CD4-positive, alpha-beta T cell treated with Interleukin-2 at 100 ng/mL for 4 hours (primary cell): ENCODE results near the gene NR3C2.
"Not testable (repeated sequence)": the region's sequence is repeated elsewhere in the genome, so short reads cannot be mapped to it uniquely, and the experiment has no call there.

ENCODE experiments used
- DNase-seq: peaks from one replicate; pipeline ENCODE4 v3.0.0-alpha.2; 2020; ENCODE audit warnings: low spot score

Gene NR3C2

DNA sequence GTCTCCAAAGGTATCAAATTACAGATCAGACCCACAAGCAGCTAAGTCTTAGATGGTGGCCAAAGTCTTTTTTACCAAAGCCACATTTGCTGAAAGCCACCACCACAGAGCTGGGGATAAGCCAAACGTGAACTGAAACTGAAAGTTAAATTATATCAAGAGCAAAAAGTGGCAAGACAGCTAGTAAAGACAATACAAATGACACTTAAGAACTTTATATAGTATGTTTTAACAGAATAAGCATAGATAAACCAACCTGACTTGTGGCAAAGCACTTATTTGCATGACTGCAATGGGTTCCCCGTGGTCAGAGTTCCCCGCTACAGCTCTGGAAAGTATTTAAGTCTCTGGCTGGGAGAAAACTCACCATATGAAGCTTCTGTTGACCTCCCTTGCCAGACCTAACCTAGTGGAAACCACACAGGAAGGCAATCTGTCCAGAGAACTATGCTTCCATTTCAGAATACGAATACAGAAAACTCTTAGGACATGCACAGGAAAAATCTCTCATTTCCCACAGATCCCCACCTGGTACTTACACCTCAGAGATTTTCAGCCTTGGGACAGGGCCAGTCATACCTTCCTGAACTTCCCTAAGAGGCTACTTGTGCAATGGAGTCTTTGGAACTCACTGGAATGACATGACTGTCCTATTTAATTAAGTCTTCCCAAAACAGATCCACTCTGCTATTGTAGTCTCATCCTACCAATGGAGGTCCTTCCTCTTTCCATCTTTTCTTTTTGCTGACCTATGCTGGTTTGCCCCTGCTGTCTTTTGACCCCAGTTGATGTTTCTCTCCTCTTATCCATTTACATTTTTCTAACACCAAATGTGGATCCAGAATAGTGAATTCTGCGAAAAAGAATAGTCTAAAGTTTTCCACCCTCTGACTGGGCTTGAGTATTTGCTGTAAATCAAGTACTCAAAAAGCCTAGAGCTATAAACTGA lies 225.1 kb downstream of the NR3C2 start:
- DNase-seq, result peak; percentile 42

DNA sequence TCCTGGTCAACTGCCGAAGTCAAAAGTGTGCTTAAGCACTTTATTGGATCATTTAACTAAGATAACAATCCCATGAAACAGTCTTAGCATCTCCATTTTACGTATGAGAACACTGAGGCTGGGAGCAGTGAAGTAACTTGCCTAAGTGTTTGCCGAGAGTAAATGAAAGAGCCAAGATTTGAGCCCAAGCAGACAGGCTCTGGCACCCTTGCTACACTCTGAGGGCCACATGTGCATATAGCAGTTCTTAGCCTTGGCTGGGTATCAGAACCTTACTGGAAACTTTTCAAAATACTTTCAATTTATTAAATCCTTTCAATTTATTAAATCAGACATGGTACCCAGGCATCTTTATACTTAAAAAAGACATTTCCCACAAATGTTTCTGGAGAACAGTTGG lies 225.9 kb downstream of the NR3C2 start:
- DNase-seq, result no peak

DNA sequence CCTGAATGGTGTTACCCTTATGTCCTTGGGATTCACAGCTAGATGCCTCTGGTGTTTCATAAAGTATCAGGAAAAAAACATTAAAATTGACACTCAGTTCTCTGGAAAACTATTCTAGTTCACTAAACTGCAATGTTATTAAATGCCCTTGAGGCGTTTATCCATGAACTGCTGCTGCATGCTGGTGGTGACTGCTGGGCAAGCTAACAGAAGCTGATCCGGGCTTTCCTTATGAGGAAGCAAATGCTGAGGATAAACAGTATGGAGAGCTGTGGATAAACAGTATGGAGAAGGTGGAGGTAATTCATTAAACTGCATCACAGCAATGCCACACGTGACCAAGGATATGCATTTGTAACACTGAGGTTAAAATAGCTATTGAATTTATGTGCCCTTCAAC lies 227.0 kb downstream of the NR3C2 start:
- no peak for DNase-seq

DNA sequence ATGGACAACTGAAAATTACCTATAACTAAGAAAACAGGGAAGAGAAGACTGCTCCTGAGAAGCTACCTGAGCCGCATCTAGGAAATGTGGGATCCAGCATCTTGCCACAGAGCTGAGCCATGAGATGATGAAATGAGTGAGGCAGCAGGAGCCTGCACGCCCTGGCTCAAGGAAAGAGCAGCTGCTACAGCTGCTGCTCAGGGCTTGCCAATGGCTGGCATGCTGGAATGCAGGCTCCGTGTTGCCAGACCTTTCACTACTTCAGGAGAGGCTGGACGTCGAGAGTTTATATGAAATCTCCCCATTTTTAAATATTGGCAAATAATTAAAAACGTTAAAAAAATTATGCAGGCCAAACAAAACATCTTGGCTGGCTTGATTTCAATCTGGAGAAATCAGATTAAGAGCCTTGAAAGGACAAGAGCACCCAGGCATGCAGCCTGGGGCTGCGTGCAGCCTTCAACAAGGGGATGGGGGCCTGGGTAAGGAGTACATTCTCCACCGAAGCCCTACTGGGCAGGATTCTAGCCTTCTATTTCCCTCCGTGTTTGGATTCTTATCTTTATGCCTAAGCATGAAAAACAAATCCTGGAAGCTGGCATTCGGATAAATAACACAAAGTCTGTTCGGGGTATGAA lies 227.6 kb downstream of the NR3C2 start:
- DNase-seq, result no peak

DNA sequence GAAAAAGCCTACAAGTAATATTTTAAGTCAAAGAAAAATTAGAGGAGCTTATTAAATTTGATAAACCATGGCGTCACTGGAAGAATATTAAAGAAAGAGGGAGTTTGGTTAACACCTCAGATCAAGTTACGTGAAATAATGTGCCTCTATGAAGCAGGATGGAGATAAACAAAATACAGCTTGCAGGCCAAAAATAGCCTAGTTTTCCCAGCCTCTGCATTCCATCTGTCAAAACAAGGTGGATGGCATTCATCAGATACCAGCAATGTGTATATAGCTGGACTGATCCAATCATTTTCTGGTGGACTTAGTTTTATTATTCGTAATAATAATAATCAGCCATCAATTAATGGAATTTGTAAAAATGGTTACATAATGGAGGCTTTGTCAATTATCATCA lies 230.7 kb downstream of the NR3C2 start:
- no peak for DNase-seq

DNA sequence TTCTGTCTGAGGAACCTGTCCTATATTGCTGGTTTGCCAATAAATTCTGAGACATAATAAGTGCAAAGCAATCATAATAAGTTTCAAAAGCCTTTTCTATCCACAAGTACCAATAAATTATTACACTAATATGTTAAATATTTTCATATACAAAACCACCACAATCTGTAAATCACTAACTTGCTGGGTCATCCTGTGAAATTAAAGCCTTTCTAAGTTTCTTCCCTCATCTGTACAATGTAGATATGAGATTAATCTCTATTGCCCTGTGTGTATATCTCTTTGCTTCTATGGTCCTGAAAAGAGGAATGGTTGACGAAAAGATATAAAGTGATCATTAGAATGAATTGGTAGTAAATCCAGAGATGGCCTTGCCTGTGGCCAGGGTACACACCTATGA lies 231.6 kb downstream of the NR3C2 start:
- no peak for DNase-seq

DNA sequence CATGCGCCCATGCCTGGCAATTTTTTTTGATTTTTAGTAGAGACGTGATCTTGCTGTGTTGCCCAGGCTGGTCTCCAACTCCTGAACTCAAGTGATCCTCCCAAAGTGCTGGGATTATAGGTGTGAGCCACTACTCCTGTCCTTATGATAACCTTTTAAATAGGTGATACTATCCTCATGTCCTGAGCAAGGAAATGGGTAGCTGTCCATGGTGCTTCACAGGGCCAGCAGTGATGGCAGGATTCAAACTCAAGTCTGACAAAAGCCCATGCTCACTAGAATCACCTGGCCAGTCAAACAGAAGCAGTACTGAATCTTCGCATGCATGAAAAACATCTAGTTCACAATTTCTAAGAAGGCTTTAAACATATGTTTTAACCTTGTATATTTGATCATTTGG lies 235.1 kb downstream of the NR3C2 start:
- DNase-seq, result no peak

DNA sequence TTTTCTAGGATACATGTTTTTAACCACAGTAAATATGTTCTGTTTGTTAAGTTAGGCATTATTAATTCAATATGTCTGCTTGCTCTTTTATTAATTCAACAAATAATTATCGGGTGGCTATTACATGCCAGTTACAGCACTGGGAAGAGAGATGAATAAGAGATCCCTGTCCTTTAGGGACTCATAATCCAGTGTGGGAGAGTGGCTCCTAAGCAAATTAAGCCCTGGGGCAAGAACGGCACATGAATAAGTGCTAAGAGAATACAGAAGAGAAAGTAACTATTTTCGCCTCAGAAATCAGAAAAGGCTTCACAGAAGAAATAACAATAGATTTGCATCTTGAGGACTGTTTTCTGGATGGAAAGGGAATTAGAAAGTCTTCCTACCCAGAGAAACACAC lies 236.7 kb downstream of the NR3C2 start:
- DNase-seq, result no peak

DNA sequence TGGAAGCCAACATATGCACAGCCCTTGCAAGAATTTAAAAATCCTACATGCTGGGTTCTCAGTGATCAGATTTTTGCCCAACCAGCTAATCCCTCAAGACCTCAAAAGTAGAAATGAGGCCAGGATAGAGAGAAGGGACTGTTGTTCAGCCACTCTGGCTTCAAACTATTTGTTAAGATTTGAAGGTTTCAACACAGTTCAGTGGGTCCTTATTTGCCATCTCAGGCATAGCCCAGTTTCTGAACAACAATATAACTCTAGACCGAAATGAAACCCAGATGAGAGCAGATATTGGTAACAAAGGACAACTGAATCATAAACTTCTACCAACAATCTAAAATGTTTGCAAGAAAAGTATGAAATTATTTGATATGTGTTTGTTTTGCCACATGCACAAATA lies 237.3 kb downstream of the NR3C2 start:
- DNase-seq, result no peak

DNA sequence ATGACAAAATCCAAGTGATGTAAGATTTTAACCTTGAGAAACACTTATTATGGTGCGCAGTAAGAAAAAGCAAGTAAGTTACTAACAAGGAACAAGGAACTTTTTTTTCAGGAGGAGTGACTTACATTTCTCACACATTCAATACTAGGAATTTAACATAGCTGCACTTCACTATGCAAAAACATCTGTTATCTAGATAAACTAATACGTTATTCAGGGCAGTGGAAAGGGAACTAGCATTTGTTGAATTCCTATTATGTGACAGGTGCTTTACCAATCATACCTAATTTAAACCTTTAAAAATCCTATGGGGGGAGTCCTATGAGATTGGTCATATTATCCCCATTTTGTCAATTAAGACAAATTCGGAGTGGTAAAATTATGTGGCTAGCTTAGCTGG lies 238.0 kb downstream of the NR3C2 start:
- DNase-seq, result no peak

DNA sequence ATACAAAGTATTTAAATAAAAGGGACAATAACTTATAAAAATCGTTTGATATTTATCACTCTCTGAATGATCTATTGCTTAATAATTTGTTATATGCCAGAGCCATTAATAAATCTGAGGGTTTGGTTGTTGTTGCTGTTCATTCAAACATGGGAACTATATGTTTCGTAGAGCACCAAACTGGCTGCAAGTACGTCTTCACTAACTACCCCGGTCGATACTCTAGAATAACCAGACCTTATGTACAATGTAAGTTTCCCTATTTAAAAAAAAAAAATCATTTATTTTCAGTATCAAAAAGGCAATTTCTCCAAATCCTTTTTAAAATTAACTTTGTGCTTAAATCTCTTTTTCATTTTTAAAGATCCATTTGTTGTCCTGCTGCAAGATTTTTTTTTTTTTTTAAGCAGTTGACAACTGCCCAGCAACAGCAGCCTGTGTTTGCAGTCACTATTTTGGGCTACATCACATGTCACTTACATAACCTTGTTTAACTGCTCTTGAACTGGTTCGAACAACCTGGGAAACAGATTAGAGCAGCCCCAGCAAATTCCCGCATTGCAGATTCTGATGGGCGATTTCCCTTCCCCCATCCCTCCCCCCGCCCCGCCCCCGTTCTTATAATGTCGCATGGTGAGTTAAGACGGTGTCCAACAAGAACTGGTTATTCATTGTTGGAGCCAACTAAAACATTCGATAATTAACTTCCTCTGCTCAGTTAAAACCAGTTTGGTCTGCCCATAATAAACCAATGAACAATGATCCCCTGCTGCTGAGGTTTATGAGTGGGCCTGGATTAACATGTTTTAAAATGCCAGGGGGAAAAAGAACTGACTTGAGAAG lies 238.9 kb downstream of the NR3C2 start:
- DNase-seq, result no peak

DNA sequence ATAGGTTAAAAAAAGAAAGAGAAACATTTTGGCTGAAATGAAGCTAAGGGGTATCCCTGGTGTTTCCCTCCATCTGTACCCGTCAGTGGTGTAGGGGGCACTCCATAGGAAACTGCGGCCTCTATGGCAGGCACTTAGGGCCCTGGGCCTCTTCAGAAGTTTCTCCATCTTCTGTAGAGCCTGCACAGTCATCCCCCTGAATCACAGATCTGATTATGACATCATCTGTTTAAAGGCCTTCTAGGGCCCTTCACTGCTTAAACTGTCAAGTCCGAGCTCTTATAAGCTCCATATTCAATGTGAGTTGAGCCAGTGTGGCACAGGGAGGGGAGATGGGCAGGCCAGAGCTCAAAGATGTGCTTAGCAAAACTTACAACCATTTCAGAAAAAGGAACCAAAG lies 241.3 kb downstream of the NR3C2 start:
- DNase-seq, result no peak

DNA sequence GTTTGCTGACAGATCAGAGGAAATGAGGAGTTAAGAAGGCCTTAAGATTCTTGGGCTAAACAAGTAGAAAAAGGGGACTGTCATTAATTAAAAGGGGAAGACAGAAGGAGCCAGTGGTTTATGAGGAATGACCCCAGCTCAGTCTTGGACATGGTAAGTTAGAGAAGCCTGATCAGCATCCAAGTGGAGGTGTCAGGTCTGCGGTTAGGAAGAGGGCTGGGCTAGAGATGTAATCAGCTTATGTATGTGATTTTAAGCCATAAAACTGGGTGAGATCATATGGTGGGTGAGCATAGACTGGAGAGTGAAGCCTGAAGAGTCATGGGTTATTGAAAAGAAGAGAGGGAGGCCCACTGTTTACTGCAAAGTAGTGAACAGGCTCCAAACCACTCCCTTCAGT lies 246.1 kb downstream of the NR3C2 start:
- no peak for DNase-seq

DNA sequence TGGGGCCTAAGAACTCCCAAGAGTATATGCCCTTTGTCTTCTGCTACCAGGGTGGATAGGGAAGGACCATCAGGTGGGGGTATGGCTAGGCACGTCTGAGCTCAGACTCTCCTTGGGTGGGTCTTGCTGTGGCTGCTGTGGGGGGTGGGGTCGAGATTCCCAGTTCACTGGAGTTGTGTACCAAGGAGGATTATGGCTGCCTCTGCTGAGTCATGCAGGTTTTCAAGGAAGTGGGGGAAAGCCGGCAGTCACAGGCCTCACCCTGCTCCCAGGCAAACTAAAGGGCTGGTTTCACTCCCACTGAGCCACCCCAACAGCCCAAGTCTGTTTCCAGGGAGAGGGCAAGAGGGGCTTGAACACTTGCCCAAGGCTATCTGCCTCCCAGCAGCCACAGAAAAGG lies 249.7 kb downstream of the NR3C2 start:
- DNase-seq, result no peak

DNA sequence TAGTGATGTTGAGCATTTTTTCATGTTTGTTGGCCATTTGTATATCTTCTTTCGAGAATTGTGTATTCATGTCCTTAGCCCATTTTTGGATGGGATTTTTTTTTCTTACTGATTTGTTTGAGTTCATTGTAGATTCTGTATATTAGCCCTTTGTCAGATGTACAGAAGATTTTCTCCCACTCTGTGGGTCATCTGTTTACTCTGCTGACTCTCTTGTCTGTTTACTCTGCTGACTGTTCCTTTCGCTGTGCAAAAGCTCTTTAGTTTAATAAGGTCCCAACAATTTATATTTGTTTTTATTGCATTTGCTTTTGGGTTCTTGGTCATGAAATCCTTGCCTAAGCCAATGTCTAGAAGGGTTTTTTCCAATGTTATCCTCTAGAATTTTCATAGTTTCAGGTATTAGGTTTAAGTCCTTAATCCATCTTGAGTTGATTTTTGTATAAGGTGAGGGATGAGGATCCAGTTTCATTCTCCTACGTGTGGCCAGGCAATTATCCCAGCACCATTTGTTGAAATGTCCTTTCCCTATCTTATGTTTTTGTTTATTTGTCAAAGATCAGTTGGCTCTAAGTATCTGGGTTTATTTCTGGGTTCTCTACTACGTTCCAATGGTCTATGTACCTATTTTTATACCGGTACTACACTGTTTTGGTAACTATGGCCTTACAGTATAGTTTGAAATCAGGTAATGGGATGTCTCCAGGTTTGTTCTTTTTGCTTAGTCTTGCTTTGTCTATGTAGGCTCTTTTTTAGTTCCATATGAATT lies 254.6 kb downstream of the NR3C2 start:
- DNase-seq, result not testable (repeated sequence)

DNA sequence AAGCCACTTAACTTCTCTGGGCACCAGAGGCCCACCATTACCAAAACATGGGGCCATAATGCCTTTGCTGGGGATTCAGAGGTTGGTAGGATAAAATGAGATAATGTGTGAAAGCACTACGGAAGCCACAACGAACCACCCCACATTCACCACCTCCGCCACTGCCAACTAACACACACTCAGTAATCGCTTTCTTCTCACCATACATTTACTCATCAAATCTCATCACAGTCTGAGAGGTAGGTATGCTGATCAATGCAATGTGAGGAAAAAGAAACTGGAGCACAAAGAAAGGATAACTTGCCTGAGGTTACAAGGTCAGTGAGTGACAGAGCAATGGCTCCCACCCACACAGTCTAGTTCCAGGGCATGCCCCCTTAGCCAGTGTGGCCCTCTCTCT lies 257.3 kb downstream of the NR3C2 start:
- DNase-seq, result no peak

DNA sequence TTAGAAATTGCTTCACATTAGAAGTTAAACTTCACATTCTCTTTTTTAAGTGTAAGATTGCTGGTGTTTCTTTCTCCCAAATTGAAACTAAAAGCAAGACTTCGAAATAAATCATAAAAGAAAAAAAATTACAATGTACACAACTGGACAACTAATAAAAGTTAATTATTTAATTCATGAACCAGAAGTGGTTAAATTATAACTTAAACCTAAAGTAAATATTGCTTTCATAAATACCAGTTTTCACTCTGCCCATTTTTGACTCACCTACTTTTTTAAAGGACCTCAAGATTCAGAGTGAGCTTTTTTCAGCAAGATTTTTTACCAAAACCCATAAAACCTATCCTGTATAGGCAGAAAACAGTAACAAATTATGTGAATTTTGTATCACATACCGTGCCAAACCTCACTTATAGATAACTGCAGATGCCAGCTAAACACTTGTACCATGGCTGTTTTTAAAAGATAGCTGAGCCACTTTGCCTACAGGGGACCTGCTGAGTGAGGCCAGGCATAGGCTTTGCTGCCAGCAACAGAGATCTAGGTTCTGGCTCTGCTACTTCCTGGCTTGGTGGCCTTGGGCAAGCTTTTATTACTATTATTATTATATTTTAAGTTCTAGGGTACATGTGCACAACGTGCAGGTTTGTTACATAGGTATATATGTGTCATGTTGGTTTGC lies 259.8 kb downstream of the NR3C2 start:
- no peak for DNase-seq

DNA sequence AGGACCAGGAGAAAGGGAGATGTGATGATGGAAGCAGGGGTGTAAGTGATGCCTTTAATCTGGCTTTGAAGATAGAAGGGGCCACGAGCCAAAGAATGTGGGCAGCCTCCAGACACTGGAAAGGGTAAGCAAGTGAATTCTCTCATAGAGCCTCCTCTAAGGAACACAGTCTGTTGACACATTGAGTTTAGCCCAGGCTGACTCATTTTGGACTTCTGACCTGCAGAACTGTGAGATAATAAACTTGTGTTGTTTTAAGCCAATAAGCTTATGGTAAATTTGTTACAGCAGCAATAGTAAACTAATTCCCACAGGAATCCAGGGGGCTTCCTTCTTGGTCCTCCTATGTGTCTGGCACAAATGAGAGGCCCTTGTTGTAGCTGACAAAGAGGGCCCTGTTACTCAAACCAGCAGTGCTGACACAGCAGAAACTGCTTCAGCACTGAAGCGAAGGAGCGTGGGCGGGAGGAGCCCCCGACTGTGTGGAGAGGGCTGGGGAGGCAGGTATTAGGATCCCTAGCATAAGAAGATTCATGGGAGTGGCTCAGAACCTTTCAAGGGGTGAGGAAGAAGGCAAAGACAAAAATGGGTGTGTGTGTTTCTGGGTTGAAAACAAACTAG lies 268.7 kb downstream of the NR3C2 start:
- no peak for DNase-seq

DNA sequence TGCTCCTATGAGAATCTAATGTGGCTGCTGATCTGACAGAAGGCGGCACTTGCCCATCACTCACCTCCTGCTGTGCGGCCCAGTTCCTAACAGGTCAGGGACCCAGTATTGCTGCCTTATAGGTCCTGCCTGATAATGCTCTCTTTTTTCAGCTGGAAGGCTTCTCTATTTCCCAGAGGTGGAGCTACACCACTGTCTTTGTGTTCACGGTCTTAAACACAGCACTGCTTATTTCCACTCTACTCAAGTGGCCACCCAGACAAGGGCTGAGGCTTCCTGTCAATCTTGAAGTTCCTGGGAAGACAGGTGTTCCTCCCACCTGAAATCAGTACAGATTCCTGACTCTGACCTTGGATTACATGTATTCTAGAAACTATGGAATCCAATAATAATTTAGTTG lies 270.6 kb downstream of the NR3C2 start:
- DNase-seq, result no peak

DNA sequence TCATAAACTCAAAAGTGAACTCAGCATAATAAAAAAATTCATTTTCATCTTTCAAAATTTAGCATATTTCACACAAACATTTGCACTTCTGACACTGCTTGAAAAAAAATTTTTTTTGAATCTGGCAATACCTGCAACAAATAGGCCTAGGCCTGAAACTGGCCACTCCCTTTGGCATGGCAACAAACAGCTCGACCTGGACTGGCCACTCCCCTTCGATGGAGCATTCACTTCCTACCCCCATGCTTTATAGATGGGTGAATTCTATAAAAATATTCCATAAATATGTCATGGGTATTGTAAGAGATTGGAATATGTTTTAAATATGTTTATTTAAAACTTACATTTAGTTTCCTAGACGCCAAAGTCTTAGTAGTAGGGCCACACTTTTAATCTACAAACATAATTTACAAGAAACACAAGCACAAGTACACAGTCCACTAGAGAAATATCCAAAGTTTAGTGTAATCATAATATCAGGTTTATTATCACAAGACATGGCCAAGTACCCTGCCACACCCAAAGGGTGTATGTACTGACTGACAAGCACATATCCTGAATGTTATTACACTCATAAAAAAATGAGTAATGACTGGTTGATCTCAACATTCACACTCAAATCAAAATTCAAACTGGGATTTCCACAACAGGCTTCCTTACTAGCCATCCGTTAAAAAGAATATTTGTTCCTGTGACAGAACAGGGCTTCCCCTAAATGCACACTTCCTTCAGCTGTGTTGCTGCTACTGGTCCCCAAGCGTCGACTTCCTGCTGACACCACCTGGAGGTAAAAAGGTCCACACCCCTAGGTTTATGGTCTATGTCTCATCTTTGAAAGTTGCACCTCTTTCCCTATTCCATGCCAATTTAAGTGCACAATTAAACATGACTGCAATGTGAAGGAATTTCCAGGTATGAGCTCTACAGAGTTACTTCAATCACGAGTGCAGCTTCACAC lies 271.5 kb downstream of the NR3C2 start:
- no peak for DNase-seq
